Activated T-cell treated with anti-CD3 and anti-CD28 coated beads, Interleukin-2, amount 50 U/mL, for 72 hours (primary cell): ENCODE data around the gene PPP6R3. TPM values are rescaled to one million over a fixed set of nuclear protein-coding genes. Genes with fewer than 3 reads are reported as not detected.
"Not testable (repeated sequence)": the region's sequence is repeated elsewhere in the genome, so short reads cannot be mapped to it uniquely, and the experiment has no call there.

Source experiments
- ATAC-seq, 2 donors: fragments of 150-1000 bp; cut with Tn5 transposase; replicated peaks in 1 of 2; 2 replicates each; pipeline ENCODE4 v1.10.0; 2021; ENCODE audit warnings: moderate library complexity in 2 of 2, mild to moderate bottlenecking in 1 of 2
- DNase-seq, 2 donors: peaks; one replicate each; pipeline ENCODE4 v3.0.0; 2021 to 2022; ENCODE audit warnings: mixed read lengths in 1 of 2
- H3K27ac Mint-ChIP-seq: one replicate; pipeline ENCODE4 v1.8.0; 2022; ENCODE audit warnings: mild to moderate bottlenecking, moderate library complexity, mixed read lengths
- H3K27me3 Mint-ChIP-seq: one replicate; pipeline ENCODE4 v1.8.0; 2022; ENCODE audit warnings: low read depth, mixed read lengths
- H3K36me3 Mint-ChIP-seq, 2 donors: one replicate each; pipeline ENCODE4 v1.8.0; 2022; ENCODE audit warnings: mixed read lengths in 2 of 2, mild to moderate bottlenecking in 1 of 2; ENCODE audit not compliant: insufficient read depth in 2 of 2
- H3K4me1 Mint-ChIP-seq: one replicate; pipeline ENCODE4 v1.8.0; 2022; ENCODE audit warnings: low read depth, mixed read lengths
- H3K4me3 Mint-ChIP-seq, 2 donors: one replicate each; pipeline ENCODE4 v1.8.0; 2022; ENCODE audit warnings: mild to moderate bottlenecking in 2 of 2, mixed read lengths in 2 of 2, moderate library complexity in 2 of 2
- H3K9me3 Mint-ChIP-seq, 2 donors: one replicate each; pipeline ENCODE4 v1.8.0; 2022; ENCODE audit warnings: mixed read lengths in 2 of 2
- total RNA-seq, 2 donors: library from RNA; stranded (reverse); gene quantifications; one replicate each; pipeline ENCODE4 v1.2.3, GENCODE V29; 2022

PPP6R3 gene
- total RNA-seq, 2 donors from 2014 or later, result 111 to 128 TPM

- no peak for DNase-seq
- Mint-ChIP-seq H3K27ac (no peak overlapping the region), H3K4me3 (no peak overlapping the region), H3K36me3 (peaks cover 10 to 12% of the 10 kb centered on the region in 2 donors), H3K4me1 (no peaks in the 10 kb centered on the region), H3K9me3 (peaks cover 4 to 8% of the 10 kb centered on the region in 2 donors), H3K27me3 (no peaks in the 10 kb centered on the region)
- no peak for ATAC-seq
These were observed 35.3 kb upstream of the PPP6R3 start for GRCh38 chr11:68424981-68425865.

- Mint-ChIP-seq H3K4me3 (no peak overlapping the region), H3K9me3 (peaks cover 4 to 8% of the 10 kb centered on the region in 2 donors), H3K27me3 (no peaks in the 10 kb centered on the region), H3K36me3 (peaks cover 14 to 18% of the 10 kb centered on the region in 2 donors), H3K4me1 (no peaks in the 10 kb centered on the region), H3K27ac (no peak overlapping the region)
- no peak for ATAC-seq
- no peak for DNase-seq
These were observed 34.6 kb upstream of the PPP6R3 start for GRCh38 chr11:68425866-68426380.

- peaks cover 14 to 18% of the 10 kb centered on the region in 2 donors for H3K36me3 Mint-ChIP-seq
- ATAC-seq, result no peak
- peaks cover 4 to 8% of the 10 kb centered on the region in 2 donors for H3K9me3 Mint-ChIP-seq
- no peaks in the 10 kb centered on the region for H3K27me3 Mint-ChIP-seq
- no peak overlapping the region for H3K4me3 Mint-ChIP-seq
- H3K4me1 Mint-ChIP-seq, result no peaks in the 10 kb centered on the region
- DNase-seq, result no peak
- peak overlapping the region; percentile 2 for H3K27ac Mint-ChIP-seq
These were observed 30.9 kb upstream of the PPP6R3 start for GRCh38 chr11:68429661-68430060.

GRCh38 chr11:68430384-68430783 is 30.2 kb upstream of the PPP6R3 start:
- H3K9me3 Mint-ChIP-seq, result peaks cover 4 to 8% of the 10 kb centered on the region in 2 donors
- peaks cover 14 to 18% of the 10 kb centered on the region in 2 donors for H3K36me3 Mint-ChIP-seq
- H3K27ac Mint-ChIP-seq, result no peak overlapping the region
- DNase-seq (no peak), ATAC-seq (no peak)
- H3K4me3 Mint-ChIP-seq, result no peak overlapping the region
- no peaks in the 10 kb centered on the region for H3K4me1 Mint-ChIP-seq
- H3K27me3 Mint-ChIP-seq, result no peaks in the 10 kb centered on the region

- Mint-ChIP-seq H3K9me3 (peaks cover 4 to 8% of the 10 kb centered on the region in 2 donors), H3K4me1 (no peaks in the 10 kb centered on the region), H3K4me3 (no peak overlapping the region), H3K27ac (no peak overlapping the region), H3K27me3 (no peaks in the 10 kb centered on the region), H3K36me3 (peaks cover 14 to 18% of the 10 kb centered on the region in 2 donors)
- DNase-seq (no peak), ATAC-seq (no peak)
These were observed 29.8 kb upstream of the PPP6R3 start for GRCh38 chr11:68430801-68431200.

- Mint-ChIP-seq H3K4me1 (no peaks in the 10 kb centered on the region), H3K36me3 (peaks cover 14 to 18% of the 10 kb centered on the region in 2 donors), H3K4me3 (no peak overlapping the region), H3K27ac (no peak overlapping the region), H3K9me3 (peaks cover 4 to 8% of the 10 kb centered on the region in 2 donors), H3K27me3 (no peaks in the 10 kb centered on the region)
- ATAC-seq, result no peak
- DNase-seq, result no peak
These were observed 28.4 kb upstream of the PPP6R3 start for GRCh38 chr11:68431984-68432645.

- Mint-ChIP-seq H3K4me1 (no peaks in the 10 kb centered on the region), H3K4me3 (no peak overlapping the region), H3K27me3 (no peaks in the 10 kb centered on the region), H3K9me3 (peaks cover 4 to 8% of the 10 kb centered on the region in 2 donors), H3K36me3 (peaks cover 14 to 18% of the 10 kb centered on the region in 2 donors), H3K27ac (no peak overlapping the region)
- no peak for ATAC-seq
- DNase-seq, result no peak
These were observed 27.7 kb upstream of the PPP6R3 start for GRCh38 chr11:68432874-68433273.

- ATAC-seq, result no peak
- Mint-ChIP-seq H3K36me3 (peaks cover 12 to 16% of the 10 kb centered on the region in 2 donors), H3K4me3 (no peak overlapping the region)
These were observed 27.0 kb upstream of the PPP6R3 start for GRCh38 chr11:68433541-68433940.

GRCh38 chr11:68434159-68434558 is 26.4 kb upstream of the PPP6R3 start:
- not testable (repeated sequence) for DNase-seq, H3K4me1 Mint-ChIP-seq, H3K9me3 Mint-ChIP-seq, H3K27me3 Mint-ChIP-seq, H3K4me3 Mint-ChIP-seq, ATAC-seq, H3K27ac Mint-ChIP-seq
- peaks cover 9 to 15% of the 10 kb centered on the region in 2 donors for H3K36me3 Mint-ChIP-seq

More at GRCh38 chr11:68433541-68433940, 27.0 kb upstream of the PPP6R3 start:
- peaks cover 4 to 8% of the 10 kb centered on the region in 2 donors for H3K9me3 Mint-ChIP-seq
- DNase-seq, result no peak
- H3K4me1 Mint-ChIP-seq, result no peaks in the 10 kb centered on the region
- no peak overlapping the region for H3K27ac Mint-ChIP-seq
- no peaks in the 10 kb centered on the region for H3K27me3 Mint-ChIP-seq

- DNase-seq, result no peak
- no peaks in the 10 kb centered on the region for H3K4me1 Mint-ChIP-seq
- H3K27me3 Mint-ChIP-seq, result no peaks in the 10 kb centered on the region
- ATAC-seq, result no peak
- H3K4me3 Mint-ChIP-seq, result no peak overlapping the region
- H3K9me3 Mint-ChIP-seq, result no peaks in the 10 kb centered on the region
- no peaks in the 10 kb centered on the region for H3K36me3 Mint-ChIP-seq
- no peak overlapping the region for H3K27ac Mint-ChIP-seq
These were observed 24.2 kb upstream of the PPP6R3 start for GRCh38 chr11:68436162-68436888.

- Mint-ChIP-seq H3K27me3 (no peaks in the 10 kb centered on the region), H3K36me3 (no peaks in the 10 kb centered on the region), H3K4me1 (no peaks in the 10 kb centered on the region), H3K9me3 (no peaks in the 10 kb centered on the region), H3K27ac (no peak overlapping the region), H3K4me3 (no peak overlapping the region)
- DNase-seq (no peak), ATAC-seq (no peak)
These were observed 23.3 kb upstream of the PPP6R3 start for GRCh38 chr11:68436985-68437926.
